Measurements from ENCODE around the gene PTDSS2. TPM values are rescaled to one million over a fixed set of nuclear protein-coding genes. Genes with fewer than 3 reads are reported as not detected.

PTDSS2 gene
- total and polyA plus RNA-seq, 2 experiments from 2014 or later = 22.7 to 145 TPM

DNA sequence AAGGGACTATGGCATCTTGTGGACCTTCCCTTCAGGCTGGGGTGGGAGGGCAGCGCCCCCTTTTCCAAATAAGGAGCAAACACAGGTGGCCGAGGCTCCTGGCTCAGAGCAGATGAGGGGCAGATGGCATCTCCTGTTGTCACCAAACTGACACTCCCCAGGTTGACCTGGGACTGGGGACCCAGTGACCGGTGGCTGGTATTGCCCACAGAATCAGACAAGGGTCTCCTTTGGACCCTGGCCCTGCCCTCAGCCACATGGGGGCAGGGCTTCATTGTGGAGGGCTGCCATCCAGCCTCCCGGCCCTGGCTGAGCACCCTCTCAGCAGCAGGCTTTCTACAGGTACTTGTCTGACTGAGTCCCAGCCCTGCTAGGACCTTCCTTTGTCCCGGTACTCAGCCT is 34.4 kb upstream of the PTDSS2 start:
- no peaks in the 10 kb centered on the region for H3K27me3 ChIP-seq (ENCODE audit: insufficient read depth)
- Mint-ChIP-seq H3K27ac (no peak overlapping the region), H3K27me3 (ENCODE audit: insufficient read depth, low read depth, poor library complexity) (peaks cover 23% of the 10 kb centered on the region)

DNA sequence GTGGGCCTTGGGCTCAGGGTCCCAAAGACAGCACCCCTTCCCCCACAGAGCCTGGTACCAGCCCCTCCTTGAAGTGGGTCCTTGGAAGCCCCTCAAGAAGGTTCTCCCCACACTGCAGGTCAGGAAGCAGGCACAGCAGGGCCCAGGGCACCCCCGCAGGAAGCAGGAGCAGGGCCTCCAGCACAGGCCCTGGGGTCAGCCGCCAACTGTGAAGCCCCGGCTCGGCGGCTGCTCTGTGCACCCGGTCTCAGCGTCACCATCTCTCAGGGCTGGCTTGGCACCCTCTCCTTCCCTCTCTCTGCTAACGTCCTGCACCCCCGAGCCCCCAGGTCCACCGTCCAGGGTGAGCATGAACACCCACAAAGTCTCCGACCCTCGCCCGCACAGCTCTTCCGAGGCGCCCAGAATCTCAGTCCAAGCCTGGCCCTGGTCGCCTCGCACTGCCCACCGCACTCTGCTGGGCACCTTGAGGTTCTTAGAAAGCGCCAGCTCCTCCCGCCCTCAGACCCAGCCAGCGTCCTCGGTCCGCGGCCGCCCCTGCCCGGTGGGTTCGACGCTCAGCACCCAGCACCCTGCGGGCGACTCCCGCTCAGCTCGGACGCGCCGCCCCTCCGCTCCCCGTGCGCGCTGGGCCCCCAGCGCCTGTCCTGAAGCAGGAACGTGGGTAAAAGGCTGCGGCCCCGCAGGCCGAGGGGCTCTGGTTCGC is 33.9 kb upstream of the PTDSS2 start:
- Mint-ChIP-seq H3K27ac (no peak overlapping the region), H3K27me3 (ENCODE audit: insufficient read depth, low read depth, poor library complexity) (peaks cover 23% of the 10 kb centered on the region), H3K4me3 (peak overlapping the region; percentile 78), H3K9me3 (no peaks in the 10 kb centered on the region), H3K36me3 (ENCODE audit: low read depth) (no peaks in the 10 kb centered on the region), H3K4me1 (peaks cover 26% of the 10 kb centered on the region)
- no peak overlapping the region for H3K27ac ChIP-seq (ENCODE audit: low read depth)
- H3K4me3 ChIP-seq = peak overlapping the region; percentile 78
- H3F3A ChIP-seq (replicated peaks; ENCODE audit: low read depth) = peaks cover 7% of the 10 kb centered on the region
- peaks cover 5% of the 10 kb centered on the region for H3K79me2 ChIP-seq (replicated peaks; ENCODE audit: insufficient read depth)
- no peaks in the 10 kb centered on the region; the same call in 1 of the 2 replicates for H4K20me1 ChIP-seq (replicated peaks; ENCODE audit: insufficient read depth)
- peak overlapping the region; percentile 95 for H3K4me2 ChIP-seq
- no peaks in the 10 kb centered on the region for H3K9me2 ChIP-seq (ENCODE audit: insufficient read depth)
- peak overlapping the region; percentile 63; the same call in 1 of the 2 replicates for H2AFZ ChIP-seq
- H3K4me1 ChIP-seq (ENCODE audit: insufficient read depth) = peaks cover 7% of the 10 kb centered on the region; the same call in 1 of the 2 replicates
- no peaks in the 10 kb centered on the region for H3K36me3 ChIP-seq (ENCODE audit: insufficient read depth)
- peak; percentile 39 for DNase-seq (ENCODE audit: low spot score)
- ATAC-seq = peak; percentile 13
- no peaks in the 10 kb centered on the region for H3K27me3 ChIP-seq (ENCODE audit: insufficient read depth)
- TF ChIP-seq, protein P1, sequence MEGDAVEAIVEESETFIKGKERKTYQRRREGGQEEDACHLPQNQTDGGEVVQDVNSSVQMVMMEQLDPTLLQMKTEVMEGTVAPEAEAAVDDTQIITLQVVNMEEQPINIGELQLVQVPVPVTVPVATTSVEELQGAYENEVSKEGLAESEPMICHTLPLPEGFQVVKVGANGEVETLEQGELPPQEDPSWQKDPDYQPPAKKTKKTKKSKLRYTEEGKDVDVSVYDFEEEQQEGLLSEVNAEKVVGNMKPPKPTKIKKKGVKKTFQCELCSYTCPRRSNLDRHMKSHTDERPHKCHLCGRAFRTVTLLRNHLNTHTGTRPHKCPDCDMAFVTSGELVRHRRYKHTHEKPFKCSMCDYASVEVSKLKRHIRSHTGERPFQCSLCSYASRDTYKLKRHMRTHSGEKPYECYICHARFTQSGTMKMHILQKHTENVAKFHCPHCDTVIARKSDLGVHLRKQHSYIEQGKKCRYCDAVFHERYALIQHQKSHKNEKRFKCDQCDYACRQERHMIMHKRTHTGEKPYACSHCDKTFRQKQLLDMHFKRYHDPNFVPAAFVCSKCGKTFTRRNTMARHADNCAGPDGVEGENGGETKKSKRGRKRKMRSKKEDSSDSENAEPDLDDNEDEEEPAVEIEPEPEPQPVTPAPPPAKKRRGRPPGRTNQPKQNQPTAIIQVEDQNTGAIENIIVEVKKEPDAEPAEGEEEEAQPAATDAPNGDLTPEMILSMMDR (conservative IDR thresholded peaks at IDR 0.05; ENCODE audit: low read depth in 2 of 2) = no peak
- TF ChIP-seq ZNF114 (CRISPR knock-in tag; IDR thresholded peaks at IDR 0.05) (no peak), CREB1 (CRISPR knock-in tag; IDR thresholded peaks at IDR 0.05; ENCODE audit: low read depth) (no peak), NANOG (IDR thresholded peaks at IDR 0.05; ENCODE audit: borderline replicate concordance) (no peak), STAT1 (IDR thresholded peaks at IDR 0.05; ENCODE audit: unreplicated experiment) (no peak), POLR2AphosphoS5 (IDR thresholded peaks at IDR 0.05; ENCODE audit: low read depth) (no peak)
- TF ChIP-seq, protein P2, sequence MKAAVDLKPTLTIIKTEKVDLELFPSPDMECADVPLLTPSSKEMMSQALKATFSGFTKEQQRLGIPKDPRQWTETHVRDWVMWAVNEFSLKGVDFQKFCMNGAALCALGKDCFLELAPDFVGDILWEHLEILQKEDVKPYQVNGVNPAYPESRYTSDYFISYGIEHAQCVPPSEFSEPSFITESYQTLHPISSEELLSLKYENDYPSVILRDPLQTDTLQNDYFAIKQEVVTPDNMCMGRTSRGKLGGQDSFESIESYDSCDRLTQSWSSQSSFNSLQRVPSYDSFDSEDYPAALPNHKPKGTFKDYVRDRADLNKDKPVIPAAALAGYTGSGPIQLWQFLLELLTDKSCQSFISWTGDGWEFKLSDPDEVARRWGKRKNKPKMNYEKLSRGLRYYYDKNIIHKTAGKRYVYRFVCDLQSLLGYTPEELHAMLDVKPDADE (IDR thresholded peaks at IDR 0.05) = no peak

More for the DNA sequence above, 34.4 kb upstream of the PTDSS2 start:
- H3K4me1 ChIP-seq (ENCODE audit: insufficient read depth) = peaks cover 7% of the 10 kb centered on the region; the same call in 1 of the 2 replicates
- Mint-ChIP-seq H3K36me3 (ENCODE audit: low read depth) (no peaks in the 10 kb centered on the region), H3K4me3 (peak overlapping the region; percentile 78), H3K4me1 (peaks cover 26% of the 10 kb centered on the region), H3K9me3 (no peaks in the 10 kb centered on the region)
- no peak overlapping the region for H2AFZ ChIP-seq
- peaks cover 7% of the 10 kb centered on the region for H3F3A ChIP-seq (replicated peaks; ENCODE audit: low read depth)
- no peaks in the 10 kb centered on the region; the same call in 1 of the 2 replicates for H4K20me1 ChIP-seq (replicated peaks; ENCODE audit: insufficient read depth)
- H3K4me2 ChIP-seq = peak overlapping the region; percentile 95
- peak overlapping the region; percentile 78 for H3K4me3 ChIP-seq
- no peak overlapping the region for H3K27ac ChIP-seq (ENCODE audit: low read depth)
- no peak for TF ChIP-seq NANOG (IDR thresholded peaks at IDR 0.05; ENCODE audit: borderline replicate concordance)
- TF ChIP-seq, protein P1 (conservative IDR thresholded peaks at IDR 0.05; ENCODE audit: low read depth in 2 of 2) = peak in 1 of 2 experiments; percentile 13; a peak in 2 of 4 replicates
- ATAC-seq (peak; percentile 0; the same call in 1 of the 3 replicates), DNase-seq (ENCODE audit: low spot score) (no peak)
- peaks cover 5% of the 10 kb centered on the region for H3K79me2 ChIP-seq (replicated peaks; ENCODE audit: insufficient read depth)
- H3K36me3 ChIP-seq (ENCODE audit: insufficient read depth) = no peaks in the 10 kb centered on the region
- no peaks in the 10 kb centered on the region for H3K9me2 ChIP-seq (ENCODE audit: insufficient read depth)

All from GM23338 (cell line).